Activated CD8-positive, alpha-beta memory T cell treated with anti-CD3 and anti-CD28 coated beads for 4 hours (primary cell): Measurements from ENCODE around the gene CALU.

Experiments
- DNase-seq, 2 donors: peaks; one replicate each; pipeline ENCODE4 v3.0.0-alpha.2; 2020; ENCODE audit warnings: low read depth in 2 of 2

Gene CALU

GRCh38 chr7:128724743-128725142 lies 14.4 kb upstream of the CALU start:
- no peak for DNase-seq

DNA sequence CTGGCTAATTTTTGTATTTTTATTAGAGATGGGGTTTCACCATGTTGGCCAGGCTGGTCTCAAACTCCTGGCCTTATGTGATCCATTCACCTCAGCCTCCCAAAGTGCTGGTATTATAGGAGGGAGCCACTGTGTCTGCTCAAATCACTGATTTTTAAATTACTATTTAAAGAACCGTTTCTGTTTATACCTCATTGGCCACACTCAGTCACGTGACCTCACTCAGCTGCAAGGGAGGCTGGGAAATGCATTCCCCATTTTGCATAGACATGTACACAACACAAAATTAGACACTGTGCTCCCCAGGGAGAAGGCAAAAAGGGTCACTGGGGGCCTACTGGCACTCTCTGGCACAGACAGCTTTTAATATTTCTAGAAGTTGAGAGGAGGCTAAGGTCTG lies 13.6 kb upstream of the CALU start:
- DNase-seq, result no peak

DNA sequence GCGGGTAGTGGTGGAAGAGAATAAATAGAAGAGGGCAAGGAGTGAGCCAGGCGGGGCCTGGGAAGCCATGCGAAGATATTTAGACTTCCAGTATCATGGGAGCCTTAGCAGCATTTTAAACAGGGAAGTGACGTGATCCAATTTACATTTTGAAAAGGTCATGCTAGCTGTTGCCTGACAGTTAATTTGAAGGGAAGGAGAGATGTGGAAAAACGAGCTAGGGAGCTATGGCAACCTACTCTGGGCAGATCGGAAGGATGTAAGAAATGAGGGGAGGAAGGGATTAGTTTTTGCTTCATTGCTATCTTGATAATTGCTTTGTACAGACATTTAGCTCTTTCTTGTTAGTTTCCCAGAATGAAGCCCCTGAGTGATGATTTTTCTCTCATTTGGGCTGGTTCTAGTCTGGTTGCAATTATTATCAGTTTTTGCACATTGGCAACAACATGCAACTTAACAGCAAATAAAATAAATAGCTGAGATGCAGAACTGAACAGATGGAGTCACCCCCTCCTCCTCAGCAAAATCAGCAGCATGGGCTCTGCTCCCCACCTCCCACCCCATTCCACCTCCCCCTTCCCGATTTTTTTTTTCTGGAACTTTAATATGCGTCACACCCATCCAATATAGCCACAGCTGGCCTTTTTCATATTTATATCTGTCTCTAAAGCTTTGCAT lies 13.0 kb upstream of the CALU start:
- DNase-seq, result no peak

DNA sequence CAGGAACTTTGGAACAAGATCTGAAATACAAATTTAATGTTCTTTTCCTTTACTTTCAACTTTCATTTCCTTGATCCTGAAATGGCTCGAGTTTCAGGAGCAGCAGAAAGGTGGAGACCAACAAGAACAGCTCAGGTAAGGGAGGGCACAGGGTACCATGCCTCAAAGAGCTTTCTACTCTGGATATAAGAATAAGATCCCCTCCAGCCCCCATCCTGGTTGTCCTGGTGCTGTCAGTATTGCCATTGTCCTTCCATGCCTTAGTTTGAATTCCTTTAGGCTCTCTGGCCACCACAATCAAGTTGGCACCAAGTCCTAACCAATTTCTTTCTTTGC lies 12.5 kb upstream of the CALU start:
- DNase-seq, result no peak

DNA sequence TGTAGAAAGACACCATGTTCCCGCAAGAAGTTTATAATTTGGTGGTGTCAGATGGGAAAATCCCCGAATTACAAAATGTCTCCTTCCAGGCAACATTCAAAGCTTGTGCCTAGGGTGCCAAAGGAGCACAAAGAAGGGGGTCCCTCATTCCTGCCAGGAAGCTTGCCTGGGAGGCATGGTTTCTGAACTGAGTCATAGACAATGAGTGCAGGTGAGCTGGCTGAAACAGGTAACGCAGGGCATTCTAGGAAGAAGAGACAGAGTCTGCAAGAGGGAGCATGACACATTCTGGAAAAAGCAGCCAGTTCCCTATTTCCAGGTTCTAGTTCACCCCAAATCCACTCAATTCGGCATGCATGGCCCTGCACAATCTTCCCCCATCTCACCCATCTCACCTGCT lies 11.9 kb upstream of the CALU start:
- no peak for DNase-seq

DNA sequence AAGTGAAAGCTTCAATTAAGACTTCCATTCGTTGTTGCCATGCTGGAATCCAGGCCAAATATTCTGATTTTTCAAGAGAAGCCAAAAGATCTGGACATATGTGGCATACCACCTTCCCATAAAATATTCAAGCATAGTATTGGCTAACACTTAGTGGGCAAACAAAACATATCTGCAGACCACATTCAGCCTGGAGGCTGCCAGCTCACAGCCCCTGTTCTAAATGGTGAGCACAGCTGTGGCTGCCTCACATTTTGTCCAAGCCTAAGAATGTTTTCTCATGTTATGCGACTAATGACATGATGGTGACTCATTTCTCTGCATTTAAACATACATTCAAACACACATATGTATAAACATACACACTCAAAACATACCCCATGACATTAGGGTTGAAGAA lies 10.6 kb upstream of the CALU start:
- DNase-seq, result no peak

GRCh38 chr7:128729494-128729893 lies 9.7 kb upstream of the CALU start:
- no peak for DNase-seq

- DNase-seq, result no peak
These were observed 8.0 kb upstream of the CALU start for GRCh38 chr7:128731184-128731583.

DNA sequence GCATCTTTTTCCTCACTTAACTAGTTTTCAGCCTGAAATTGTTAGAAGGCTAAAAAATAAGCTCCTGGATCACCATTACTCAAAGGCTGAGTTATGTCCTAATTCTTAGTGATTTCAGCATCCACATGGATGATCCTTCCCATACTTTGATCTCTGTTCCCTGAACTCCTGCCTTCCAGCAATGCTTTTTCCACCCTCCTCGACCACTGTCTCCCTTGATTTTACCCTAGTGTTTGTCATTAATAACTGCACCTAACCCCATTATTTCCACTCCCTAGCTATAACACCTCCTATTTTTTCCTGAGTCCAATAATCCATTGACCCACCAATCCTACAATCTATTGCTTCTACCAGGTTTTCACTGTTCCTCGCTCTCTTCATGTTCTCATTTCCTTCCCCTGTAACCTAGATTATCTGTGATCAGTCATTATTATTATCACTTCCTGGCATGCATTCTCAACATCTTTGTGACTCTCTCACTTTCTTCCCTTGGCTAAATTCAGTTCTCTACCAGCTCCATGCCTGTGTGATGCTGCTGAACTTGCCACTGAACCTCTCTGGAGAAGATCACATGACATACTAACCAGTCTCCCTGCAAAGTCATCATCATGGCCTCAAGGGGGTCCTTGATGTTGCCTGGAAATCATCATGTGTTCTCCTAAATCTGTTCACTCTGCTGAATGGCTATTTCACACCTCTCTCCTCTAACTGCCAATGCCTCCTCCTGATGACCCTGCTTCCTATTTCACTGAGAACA lies 6.5 kb upstream of the CALU start:
- DNase-seq, result no peak

GRCh38 chr7:128733278-128733645 lies 5.9 kb upstream of the CALU start:
- no peak for DNase-seq

DNA sequence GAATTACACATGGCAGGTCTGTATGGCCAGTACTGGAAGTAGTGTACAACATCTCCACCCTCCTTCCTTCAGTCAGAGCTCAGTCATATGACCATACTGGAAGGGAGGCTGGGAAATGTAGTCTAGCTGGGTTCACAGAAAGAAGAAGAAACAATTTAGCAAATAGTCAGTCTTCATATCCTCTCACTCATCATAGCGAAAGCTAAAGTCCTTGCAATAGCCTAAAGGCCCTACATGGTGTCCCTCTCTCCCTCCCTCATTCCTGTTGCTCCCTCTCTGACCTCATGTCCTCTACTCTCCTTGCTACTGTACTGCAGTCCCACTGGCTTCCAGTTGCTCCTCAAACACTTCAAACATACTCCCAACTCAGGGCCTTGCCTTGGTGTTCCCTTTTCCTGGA lies 4.3 kb upstream of the CALU start:
- no peak for DNase-seq

DNA sequence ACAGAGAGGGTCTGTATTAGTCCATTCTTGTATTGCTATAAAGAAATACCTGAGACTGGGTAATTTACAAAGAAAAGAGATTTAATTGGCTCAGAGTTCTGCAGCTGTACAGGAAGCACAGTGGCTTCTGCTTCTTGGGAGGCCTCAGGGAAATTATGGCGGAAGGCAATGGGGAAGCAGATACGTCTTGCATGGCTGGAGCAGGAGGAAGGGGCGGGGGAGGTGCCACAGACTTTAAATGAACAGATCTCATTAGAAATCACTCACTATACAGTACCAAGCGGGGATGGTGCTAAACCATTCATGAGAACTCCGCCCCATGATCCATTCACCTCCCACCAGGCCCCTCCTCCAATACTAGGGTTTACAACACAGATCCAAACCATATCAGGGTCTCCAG lies 3.7 kb upstream of the CALU start:
- DNase-seq, result no peak

DNA sequence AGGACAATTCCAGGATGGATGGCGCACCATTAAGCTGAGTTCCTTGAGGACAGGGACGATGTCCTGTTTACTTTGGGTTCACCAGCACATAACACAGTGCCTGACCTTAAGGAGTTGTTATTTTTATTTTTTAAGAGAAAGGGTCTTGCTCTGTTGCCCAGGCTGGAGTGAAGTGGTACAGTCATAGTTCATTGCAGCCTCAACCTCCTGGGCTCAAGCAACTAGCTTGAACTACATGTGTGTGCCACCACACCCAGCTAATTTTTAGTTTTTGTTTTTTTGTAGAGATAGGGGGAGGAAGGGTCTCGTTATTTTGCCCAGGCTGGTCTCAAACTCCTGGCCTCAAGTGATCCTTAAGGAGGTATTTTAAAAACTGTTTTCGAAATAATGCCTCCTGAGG lies 1.7 kb upstream of the CALU start:
- no peak for DNase-seq

GRCh38 chr7:128737867-128738385 lies 1.2 kb upstream of the CALU start:
- no peak for DNase-seq

DNA sequence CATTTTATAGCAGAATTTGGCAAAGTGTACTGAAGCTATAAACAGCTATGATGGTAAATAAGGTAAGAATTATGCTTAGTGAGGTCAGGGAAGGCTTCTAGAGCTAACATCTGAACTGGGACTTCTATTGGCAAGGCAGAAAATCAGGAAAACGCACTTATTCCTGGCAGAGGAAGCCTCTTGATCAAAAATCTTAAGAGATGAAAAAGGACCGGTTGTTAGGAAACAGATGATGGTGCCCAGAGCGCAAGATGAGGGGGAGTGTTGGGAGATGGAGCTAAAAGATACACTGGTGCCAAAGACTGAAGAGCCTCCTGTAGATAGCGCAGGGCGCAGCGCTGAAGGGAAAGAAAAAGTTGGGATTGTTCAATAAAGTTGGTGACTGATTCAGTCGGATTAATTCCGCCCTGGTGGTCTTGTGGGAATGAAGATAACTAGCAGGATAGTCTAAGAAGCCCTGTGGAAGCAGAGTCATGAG lies 550 bp upstream of the CALU start:
- DNase-seq, result no peak

- no peak for DNase-seq
These were observed 977 bp downstream of the CALU start for GRCh38 chr7:128739990-128740682.

- no peak for DNase-seq
These were observed 1.8 kb downstream of the CALU start for GRCh38 chr7:128740996-128741395.

- DNase-seq, result no peak
These were observed 2.3 kb downstream of the CALU start for GRCh38 chr7:128741491-128741890.

- DNase-seq, result no peak
These were observed 3.0 kb downstream of the CALU start for GRCh38 chr7:128742206-128742605.

DNA sequence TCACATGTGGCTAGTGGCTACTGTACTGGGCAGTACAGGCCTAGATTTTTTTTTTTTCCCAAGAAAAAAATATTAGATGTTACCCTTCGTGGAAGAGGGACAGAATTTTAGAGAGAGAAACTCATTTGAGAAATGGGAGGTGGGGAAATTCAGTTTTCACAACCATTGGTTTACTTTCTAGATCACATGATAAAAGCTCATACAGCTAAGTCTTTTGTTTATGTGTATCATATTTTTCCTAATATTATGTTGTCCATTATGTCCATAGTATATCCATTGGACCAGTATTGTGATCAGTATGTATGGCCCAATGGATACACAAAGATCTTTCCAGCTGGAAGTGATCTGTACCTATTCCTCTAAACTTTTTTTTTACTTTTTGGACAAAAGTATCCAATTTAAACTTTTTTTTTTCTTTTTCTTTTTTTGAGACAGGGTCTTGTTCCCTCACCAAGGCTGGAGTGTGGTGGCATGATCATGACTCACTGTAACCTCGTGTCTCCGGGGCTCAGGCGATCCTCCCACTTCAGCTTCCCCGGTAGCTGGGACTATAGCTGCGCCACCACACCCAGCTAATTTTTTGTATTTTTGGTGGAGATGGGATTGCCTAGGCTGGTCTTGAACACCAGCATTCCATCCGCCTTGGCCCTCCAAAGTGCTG lies 4.1 kb downstream of the CALU start:
- no peak for DNase-seq

GRCh38 chr7:128744366-128744905 lies 5.3 kb downstream of the CALU start:
- no peak for DNase-seq

GRCh38 chr7:128745706-128746105 lies 6.5 kb downstream of the CALU start:
- no peak for DNase-seq
